Measurements from ENCODE around the gene SELENOO. TPM values are rescaled to one million over a fixed set of nuclear protein-coding genes. Genes with fewer than 3 reads are reported as not detected.

The SELENOO gene
- total and polyA plus RNA-seq, 2 of the 13 experiments (the other 11 are each of a cell fraction or from before 2014, with no cell fraction given), result 14.4 to 19.0 TPM

DNA sequence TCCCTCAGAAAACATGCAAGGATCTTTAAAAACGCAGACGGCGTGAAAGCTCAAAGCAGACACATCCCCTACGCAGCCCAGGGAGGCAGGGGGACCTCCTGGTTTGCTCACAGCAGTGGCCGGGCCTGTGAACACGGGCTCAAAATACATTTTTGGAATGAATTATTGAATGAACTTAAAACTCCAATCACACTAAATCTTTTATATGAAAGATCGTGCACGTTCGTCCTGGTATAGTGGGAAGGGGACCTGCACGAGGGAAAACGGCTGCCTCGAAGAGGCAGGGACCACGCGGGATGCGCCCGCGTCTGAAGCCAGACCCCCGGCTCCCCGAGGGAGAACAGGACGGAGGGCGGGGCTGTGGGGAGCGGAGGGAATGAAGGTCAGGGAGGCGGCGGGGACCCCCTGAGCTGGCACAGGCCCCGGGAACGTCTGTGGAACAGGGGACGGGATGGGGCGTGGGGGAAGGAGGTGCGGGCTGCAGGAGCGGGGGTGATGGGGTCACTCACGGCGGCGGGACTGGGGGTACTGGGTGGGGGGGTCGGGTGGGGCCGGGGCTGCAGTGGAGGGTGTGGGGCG is 31.5 kb upstream of the SELENOO start (continued):
- TF ChIP-seq, protein P1, sequence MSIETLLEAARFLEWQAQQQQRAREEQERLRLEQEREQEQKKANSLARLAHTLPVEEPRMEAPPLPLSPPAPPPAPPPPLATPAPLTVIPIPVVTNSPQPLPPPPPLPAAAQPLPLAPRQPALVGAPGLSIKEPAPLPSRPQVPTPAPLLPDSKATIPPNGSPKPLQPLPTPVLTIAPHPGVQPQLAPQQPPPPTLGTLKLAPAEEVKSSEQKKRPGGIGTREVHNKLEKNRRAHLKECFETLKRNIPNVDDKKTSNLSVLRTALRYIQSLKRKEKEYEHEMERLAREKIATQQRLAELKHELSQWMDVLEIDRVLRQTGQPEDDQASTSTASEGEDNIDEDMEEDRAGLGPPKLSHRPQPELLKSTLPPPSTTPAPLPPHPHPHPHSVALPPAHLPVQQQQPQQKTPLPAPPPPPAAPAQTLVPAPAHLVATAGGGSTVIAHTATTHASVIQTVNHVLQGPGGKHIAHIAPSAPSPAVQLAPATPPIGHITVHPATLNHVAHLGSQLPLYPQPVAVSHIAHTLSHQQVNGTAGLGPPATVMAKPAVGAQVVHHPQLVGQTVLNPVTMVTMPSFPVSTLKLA (IDR thresholded peaks at IDR 0.05), result no peak
- TF ChIP-seq KMT2B (CRISPR knock-in tag; IDR thresholded peaks at IDR 0.05), result no peak
- TF ChIP-seq, protein P2, sequence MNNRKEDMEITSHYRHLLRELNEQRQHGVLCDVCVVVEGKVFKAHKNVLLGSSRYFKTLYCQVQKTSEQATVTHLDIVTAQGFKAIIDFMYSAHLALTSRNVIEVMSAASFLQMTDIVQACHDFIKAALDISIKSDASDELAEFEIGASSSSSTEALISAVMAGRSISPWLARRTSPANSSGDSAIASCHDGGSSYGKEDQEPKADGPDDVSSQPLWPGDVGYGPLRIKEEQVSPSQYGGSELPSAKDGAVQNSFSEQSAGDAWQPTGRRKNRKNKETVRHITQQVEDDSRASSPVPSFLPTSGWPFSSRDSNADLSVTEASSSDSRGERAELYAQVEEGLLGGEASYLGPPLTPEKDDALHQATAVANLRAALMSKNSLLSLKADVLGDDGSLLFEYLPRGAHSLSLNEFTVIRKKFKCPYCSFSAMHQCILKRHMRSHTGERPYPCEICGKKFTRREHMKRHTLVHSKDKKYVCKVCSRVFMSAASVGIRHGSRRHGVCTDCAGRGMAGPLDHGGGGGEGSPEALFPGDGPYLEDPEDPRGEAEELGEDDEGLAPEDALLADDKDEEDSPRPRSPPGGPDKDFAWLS (CRISPR knock-in tag; IDR thresholded peaks at IDR 0.05; ENCODE audit: borderline replicate concordance), result no peak
- TF ChIP-seq RNF2 (conservative IDR thresholded peaks at IDR 0.05; ENCODE audit: low read depth), result no peak

DNA sequence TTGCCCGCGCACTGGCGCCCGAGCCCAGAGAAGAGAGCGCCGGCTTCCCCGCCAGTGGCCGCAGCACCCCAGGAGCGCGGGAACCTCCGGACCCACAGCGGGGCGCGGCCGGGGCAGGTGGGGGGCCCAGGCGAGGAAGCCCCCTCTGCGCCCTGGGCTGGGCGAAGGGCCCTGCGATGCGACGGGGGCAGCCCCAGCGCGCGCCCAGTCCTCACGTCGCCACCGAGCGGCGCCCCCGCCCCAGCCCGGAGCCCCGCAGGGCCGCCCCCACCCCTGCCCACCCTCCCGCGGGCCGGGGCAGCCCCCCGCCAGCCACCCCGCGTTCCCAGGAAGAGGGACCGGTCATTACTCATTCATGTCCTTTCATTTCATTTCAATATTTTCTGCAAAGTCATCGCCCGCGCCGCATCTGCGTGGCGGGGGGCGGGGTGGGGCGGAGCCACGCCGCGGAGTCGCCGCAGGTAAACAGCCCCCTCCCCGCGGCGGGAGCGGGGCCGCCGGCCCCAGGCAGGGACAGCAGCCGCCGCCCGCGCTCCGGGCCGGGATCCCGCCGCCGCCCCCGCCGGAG is 31.0 kb upstream of the SELENOO start:
- DNase-seq (ENCODE audit: low spot score), result no peak
- Histone ChIP-seq H4K20me1 (ENCODE audit: insufficient read depth, low read length) (no peaks in the 10 kb centered on the region), H3K27me3 (ENCODE audit: control insufficient read depth in 1 of 2, insufficient read depth in 2 of 2, low read length in 2 of 2) (peaks cover 0 to 11% of the 10 kb centered on the region in 2 experiments; a peak in 2 of 5 replicates), H3K4me1 (ENCODE audit: insufficient read depth, low read length) (peaks cover 19% of the 10 kb centered on the region), H3K9me3 (ENCODE audit: low read length) (no peaks in the 10 kb centered on the region), H2AFZ (ENCODE audit: low read length) (no peak overlapping the region), H3K79me2 (ENCODE audit: insufficient read depth, low read length) (no peaks in the 10 kb centered on the region), H3K27ac (ENCODE audit: extremely low read length, insufficient read depth, low read length) (no peak overlapping the region), H3K4me3 (replicated peaks in 1 of 3; ENCODE audit: insufficient read depth in 1 of 3, low read depth in 2 of 3, low read length in 3 of 3) (peak overlapping the region; percentile 47 to 64 (median 49); a peak in 4 of 6 replicates), H3K4me2 (ENCODE audit: low read depth, low read length) (peak overlapping the region; percentile 66), H3K36me3 (replicated peaks in 1 of 2; ENCODE audit: control insufficient read depth in 1 of 2, insufficient read depth in 2 of 2, low read length in 2 of 2) (no peaks in the 10 kb centered on the region), H3K9ac (ENCODE audit: insufficient read depth, low read depth, low read length) (no peak overlapping the region)
- 3% methylated on average over 13 of the region's 70 CpGs for WGBS (ENCODE audit: low lambda C conversion rate)
- intact Hi-C loops (cut with micrococcal nuclease; ENCODE audit: unreplicated experiment) (no loop called here), in situ Hi-C loops (cut with HindIII; ENCODE audit: extremely low pct_ligation_motif_present, low pct_unique_long_range_greater_than_20kb) (no loop called here)
- FAIRE-seq, result no peak
- ChIA-PET POLR2A (no interaction called here), CTCF (ENCODE audit: low intra/inter-chr PET ratio, low total read pairs) (interaction anchor here (1.4 kb wide), 1 partner anchor 40 kb away, joined by 3 read pairs; no protein-coding TSS in a partner anchor)
- BruUV-seq (replicated peaks), result no TSS peak
- no peak for ATAC-seq
- TF ChIP-seq NFE2L2 (IDR thresholded peaks at IDR 0.05; ENCODE audit: low read length) (peak; percentile 86), ZNF274 (CRISPR knock-in tag; IDR thresholded peaks at IDR 0.05) (no peak), MAFK (conservative IDR thresholded peaks at IDR 0.05 in 1 of 2, IDR thresholded peaks at IDR 0.05 in 1 of 2; ENCODE audit: low read length in 2 of 2) (0 out of 4 replicates have a peak, but pooled peaks of 1 of the 2 experiments have one; percentile 3), FOXA1 (IDR thresholded peaks at IDR 0.05) (no peak), FOXA1 (CRISPR knock-in tag; IDR thresholded peaks at IDR 0.05) (0 out of 2 replicates have a peak, but pooled peaks have one; percentile 13), THAP11 (CRISPR knock-in tag; IDR thresholded peaks at IDR 0.05) (0 out of 2 replicates have a peak, but pooled peaks have one; percentile 20), HNRNPK (IDR thresholded peaks at IDR 0.05; ENCODE audit: low read depth, low read length, poor library complexity, severe bottlenecking) (peak; percentile 29)
- TF ChIP-seq, protein P3, sequence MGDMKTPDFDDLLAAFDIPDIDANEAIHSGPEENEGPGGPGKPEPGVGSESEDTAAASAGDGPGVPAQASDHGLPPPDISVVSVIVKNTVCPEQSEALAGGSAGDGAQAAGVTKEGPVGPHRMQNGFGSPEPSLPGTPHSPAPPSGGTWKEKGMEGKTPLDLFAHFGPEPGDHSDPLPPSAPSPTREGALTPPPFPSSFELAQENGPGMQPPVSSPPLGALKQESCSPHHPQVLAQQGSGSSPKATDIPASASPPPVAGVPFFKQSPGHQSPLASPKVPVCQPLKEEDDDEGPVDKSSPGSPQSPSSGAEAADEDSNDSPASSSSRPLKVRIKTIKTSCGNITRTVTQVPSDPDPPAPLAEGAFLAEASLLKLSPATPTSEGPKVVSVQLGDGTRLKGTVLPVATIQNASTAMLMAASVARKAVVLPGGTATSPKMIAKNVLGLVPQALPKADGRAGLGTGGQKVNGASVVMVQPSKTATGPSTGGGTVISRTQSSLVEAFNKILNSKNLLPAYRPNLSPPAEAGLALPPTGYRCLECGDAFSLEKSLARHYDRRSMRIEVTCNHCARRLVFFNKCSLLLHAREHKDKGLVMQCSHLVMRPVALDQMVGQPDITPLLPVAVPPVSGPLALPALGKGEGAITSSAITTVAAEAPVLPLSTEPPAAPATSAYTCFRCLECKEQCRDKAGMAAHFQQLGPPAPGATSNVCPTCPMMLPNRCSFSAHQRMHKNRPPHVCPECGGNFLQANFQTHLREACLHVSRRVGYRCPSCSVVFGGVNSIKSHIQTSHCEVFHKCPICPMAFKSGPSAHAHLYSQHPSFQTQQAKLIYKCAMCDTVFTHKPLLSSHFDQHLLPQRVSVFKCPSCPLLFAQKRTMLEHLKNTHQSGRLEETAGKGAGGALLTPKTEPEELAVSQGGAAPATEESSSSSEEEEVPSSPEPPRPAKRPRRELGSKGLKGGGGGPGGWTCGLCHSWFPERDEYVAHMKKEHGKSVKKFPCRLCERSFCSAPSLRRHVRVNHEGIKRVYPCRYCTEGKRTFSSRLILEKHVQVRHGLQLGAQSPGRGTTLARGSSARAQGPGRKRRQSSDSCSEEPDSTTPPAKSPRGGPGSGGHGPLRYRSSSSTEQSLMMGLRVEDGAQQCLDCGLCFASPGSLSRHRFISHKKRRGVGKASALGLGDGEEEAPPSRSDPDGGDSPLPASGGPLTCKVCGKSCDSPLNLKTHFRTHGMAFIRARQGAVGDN (CRISPR knock-in tag; IDR thresholded peaks at IDR 0.05), result peak; percentile 18; the same call in 1 of the 2 replicates

Data from HepG2 (cell line).